Subcutaneous abdominal adipose tissue (tissue), 5 donors: Measurements from ENCODE around the gene LRBA.

Experiments
- H3K27ac ChIP-seq: one replicate; pipeline ENCODE4 v1.7.0; 2013; ENCODE audit warnings: low read depth, mild to moderate bottlenecking, inconsistent platforms, low read length, moderate library complexity
- H3K27me3 ChIP-seq, 5 donors: one replicate each; pipeline ENCODE4 v1.7.0; 2013; ENCODE audit warnings: low read length in 5 of 5, inconsistent platforms in 1 of 5; ENCODE audit not compliant: control insufficient read depth in 5 of 5, insufficient read depth in 4 of 5
- H3K36me3 ChIP-seq, 5 donors: one replicate each; pipeline ENCODE4 v1.7.0; 2013; ENCODE audit warnings: low read length in 5 of 5; ENCODE audit not compliant: control insufficient read depth in 5 of 5, insufficient read depth in 5 of 5
- H3K4me1 ChIP-seq, 5 donors: one replicate each; pipeline ENCODE4 v1.7.0; 2013; ENCODE audit warnings: low read length in 5 of 5, mild to moderate bottlenecking in 3 of 5, moderate library complexity in 1 of 5; ENCODE audit not compliant: control insufficient read depth in 5 of 5, insufficient read depth in 5 of 5
- H3K4me3 ChIP-seq, 5 donors: one replicate each; pipeline ENCODE4 v1.7.0; 2013; ENCODE audit warnings: low read length in 5 of 5, low read depth in 1 of 5
- H3K9ac ChIP-seq, 5 donors: one replicate each; pipeline ENCODE4 v1.7.0; 2013; ENCODE audit warnings: low read length in 5 of 5, mild to moderate bottlenecking in 4 of 5, moderate library complexity in 3 of 5
- H3K9me3 ChIP-seq, 5 donors: one replicate each; pipeline ENCODE4 v1.7.0; 2013; ENCODE audit warnings: low read length in 5 of 5; ENCODE audit not compliant: control insufficient read depth in 5 of 5
- donor health status: healthy.
- donor health status: healthy.
- donor health status: healthy.
- donor health status: healthy.
- donor health status: healthy.

LRBA gene

DNA sequence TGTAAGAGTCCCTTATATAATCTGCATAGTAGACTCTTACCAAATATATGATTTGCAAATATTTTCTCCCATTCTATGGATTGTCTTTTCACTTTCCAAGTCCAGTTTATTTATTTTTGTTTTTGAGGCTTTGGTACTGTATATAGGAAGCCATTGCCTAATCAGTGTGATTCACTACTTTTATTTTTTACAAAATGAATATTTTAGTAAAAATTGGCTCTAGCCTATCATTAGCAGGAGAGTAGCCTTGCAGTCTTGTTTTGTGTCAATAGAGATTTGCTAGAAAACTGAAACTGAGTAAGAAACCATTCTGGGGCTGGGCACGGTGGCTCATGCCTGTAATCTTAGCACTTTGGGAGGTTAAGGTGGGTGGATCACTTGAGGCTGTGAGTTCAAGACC lies 633.1 kb downstream of the LRBA start:
- Histone ChIP-seq H3K27ac (no peak overlapping the region), H3K9ac (no peak overlapping the region), H3K4me3 (no peak overlapping the region), H3K36me3 (no peaks in the 10 kb centered on the region), H3K4me1 (peaks cover 2 to 8% (median 5%) of the 10 kb centered on the region in 5 donors), H3K9me3 (no peaks in the 10 kb centered on the region), H3K27me3 (no peaks in the 10 kb centered on the region)

GRCh38 chr4:150381609-150382008 lies 633.5 kb downstream of the LRBA start:
- H3K27me3 ChIP-seq, result no peaks in the 10 kb centered on the region

GRCh38 chr4:150381036-150381435 lies 634.0 kb downstream of the LRBA start:
- Histone ChIP-seq H3K27me3 (no peaks in the 10 kb centered on the region), H3K36me3 (no peaks in the 10 kb centered on the region), H3K4me3 (no peak overlapping the region), H3K9ac (no peak overlapping the region), H3K4me1 (peaks cover 2 to 8% (median 5%) of the 10 kb centered on the region in 5 donors), H3K9me3 (no peaks in the 10 kb centered on the region), H3K27ac (no peak overlapping the region)

More at GRCh38 chr4:150381609-150382008, 633.5 kb downstream of the LRBA start:
- no peaks in the 10 kb centered on the region for H3K9me3 ChIP-seq
- H3K36me3 ChIP-seq, result no peaks in the 10 kb centered on the region
- peaks cover 2 to 8% (median 5%) of the 10 kb centered on the region in 5 donors for H3K4me1 ChIP-seq
- no peak overlapping the region for H3K4me3 ChIP-seq
- H3K27ac ChIP-seq, result no peak overlapping the region
- no peak overlapping the region for H3K9ac ChIP-seq

- Histone ChIP-seq H3K27me3 (no peaks in the 10 kb centered on the region), H3K4me1 (no peaks in the 10 kb centered on the region), H3K9me3 (no peaks in the 10 kb centered on the region), H3K9ac (no peak overlapping the region), H3K27ac (no peak overlapping the region), H3K36me3 (no peaks in the 10 kb centered on the region), H3K4me3 (no peak overlapping the region)
These were observed 635.6 kb downstream of the LRBA start for GRCh38 chr4:150379454-150379853.

- H3K9me3 ChIP-seq, result no peaks in the 10 kb centered on the region
- H3K27me3 ChIP-seq, result no peaks in the 10 kb centered on the region
- no peak overlapping the region for H3K9ac ChIP-seq
- H3K36me3 ChIP-seq, result no peaks in the 10 kb centered on the region
- no peak overlapping the region for H3K4me3 ChIP-seq
- no peak overlapping the region for H3K27ac ChIP-seq
- no peaks in the 10 kb centered on the region for H3K4me1 ChIP-seq
These were observed 640.1 kb downstream of the LRBA start for GRCh38 chr4:150375025-150375424.

- Histone ChIP-seq H3K36me3 (no peaks in the 10 kb centered on the region), H3K9me3 (no peaks in the 10 kb centered on the region), H3K4me1 (no peaks in the 10 kb centered on the region), H3K4me3 (no peak overlapping the region), H3K9ac (no peak overlapping the region), H3K27ac (no peak overlapping the region), H3K27me3 (no peaks in the 10 kb centered on the region)
These were observed 643.2 kb downstream of the LRBA start for GRCh38 chr4:150371869-150372268.

GRCh38 chr4:150369434-150370380 lies 645.4 kb downstream of the LRBA start:
- Histone ChIP-seq H3K9me3 (no peaks in the 10 kb centered on the region), H3K4me3 (no peak overlapping the region), H3K27ac (no peak overlapping the region), H3K27me3 (no peaks in the 10 kb centered on the region), H3K36me3 (no peaks in the 10 kb centered on the region), H3K4me1 (no peaks in the 10 kb centered on the region), H3K9ac (no peak overlapping the region)

DNA sequence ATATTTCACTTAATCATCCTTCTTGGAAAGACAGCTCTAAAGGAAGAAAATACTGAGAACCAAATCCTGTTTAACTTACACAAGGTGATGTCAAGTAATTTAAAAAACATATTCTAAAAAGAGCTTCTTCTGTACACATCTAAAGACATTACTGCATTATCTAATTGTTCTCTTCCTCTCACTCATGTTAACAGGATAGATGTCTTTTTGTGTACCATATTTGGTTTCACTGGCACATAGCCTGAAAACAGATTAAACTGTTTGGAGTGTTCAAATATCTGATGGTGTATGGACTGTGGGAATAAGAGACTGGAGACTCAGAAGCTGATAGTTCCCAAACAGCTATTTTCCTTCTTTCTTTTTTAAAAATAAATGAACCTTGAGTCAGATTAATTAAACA lies 646.4 kb downstream of the LRBA start:
- Histone ChIP-seq H3K27me3 (no peaks in the 10 kb centered on the region), H3K36me3 (no peaks in the 10 kb centered on the region), H3K4me1 (no peaks in the 10 kb centered on the region), H3K4me3 (no peak overlapping the region), H3K27ac (no peak overlapping the region), H3K9ac (no peak overlapping the region), H3K9me3 (no peaks in the 10 kb centered on the region)

DNA sequence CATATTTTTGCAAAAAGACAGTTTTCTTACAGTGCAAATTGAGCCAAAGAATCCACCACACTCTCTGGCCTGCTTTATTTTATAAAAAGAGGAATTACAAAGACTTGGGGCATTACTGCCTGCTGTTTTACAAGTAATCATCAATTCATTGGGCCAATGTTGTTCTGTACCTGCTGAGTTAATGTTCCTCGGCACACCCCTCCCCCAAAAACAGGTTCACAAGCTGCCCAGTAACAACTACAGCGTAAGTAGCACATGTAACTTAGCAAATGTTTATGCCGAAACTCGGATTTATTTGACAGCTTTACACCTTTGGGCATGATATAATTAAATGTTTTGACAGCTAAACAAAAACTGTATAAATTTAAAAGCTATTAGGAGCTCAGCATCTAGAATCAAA lies 647.8 kb downstream of the LRBA start:
- H3K4me1 ChIP-seq, result no peaks in the 10 kb centered on the region
- no peak overlapping the region for H3K9ac ChIP-seq
- no peak overlapping the region for H3K4me3 ChIP-seq
- no peak overlapping the region for H3K27ac ChIP-seq
- H3K27me3 ChIP-seq, result no peaks in the 10 kb centered on the region
- no peaks in the 10 kb centered on the region for H3K36me3 ChIP-seq
- no peaks in the 10 kb centered on the region for H3K9me3 ChIP-seq

- Histone ChIP-seq H3K9me3 (no peaks in the 10 kb centered on the region), H3K27ac (no peak overlapping the region), H3K36me3 (no peaks in the 10 kb centered on the region), H3K4me1 (no peaks in the 10 kb centered on the region), H3K27me3 (no peaks in the 10 kb centered on the region), H3K4me3 (no peak overlapping the region), H3K9ac (no peak overlapping the region)
These were observed 648.5 kb downstream of the LRBA start for GRCh38 chr4:150366487-150366999.
